ENCODE measurements around the gene ARID3A. TPM values are rescaled to one million over a fixed set of nuclear protein-coding genes. Genes with fewer than 3 reads are reported as not detected.

ARID3A gene
- total and polyA plus RNA-seq, 2 of the 13 experiments (the other 11 are each of a cell fraction or from before 2014, with no cell fraction given), result 71.3 to 77.9 TPM

DNA sequence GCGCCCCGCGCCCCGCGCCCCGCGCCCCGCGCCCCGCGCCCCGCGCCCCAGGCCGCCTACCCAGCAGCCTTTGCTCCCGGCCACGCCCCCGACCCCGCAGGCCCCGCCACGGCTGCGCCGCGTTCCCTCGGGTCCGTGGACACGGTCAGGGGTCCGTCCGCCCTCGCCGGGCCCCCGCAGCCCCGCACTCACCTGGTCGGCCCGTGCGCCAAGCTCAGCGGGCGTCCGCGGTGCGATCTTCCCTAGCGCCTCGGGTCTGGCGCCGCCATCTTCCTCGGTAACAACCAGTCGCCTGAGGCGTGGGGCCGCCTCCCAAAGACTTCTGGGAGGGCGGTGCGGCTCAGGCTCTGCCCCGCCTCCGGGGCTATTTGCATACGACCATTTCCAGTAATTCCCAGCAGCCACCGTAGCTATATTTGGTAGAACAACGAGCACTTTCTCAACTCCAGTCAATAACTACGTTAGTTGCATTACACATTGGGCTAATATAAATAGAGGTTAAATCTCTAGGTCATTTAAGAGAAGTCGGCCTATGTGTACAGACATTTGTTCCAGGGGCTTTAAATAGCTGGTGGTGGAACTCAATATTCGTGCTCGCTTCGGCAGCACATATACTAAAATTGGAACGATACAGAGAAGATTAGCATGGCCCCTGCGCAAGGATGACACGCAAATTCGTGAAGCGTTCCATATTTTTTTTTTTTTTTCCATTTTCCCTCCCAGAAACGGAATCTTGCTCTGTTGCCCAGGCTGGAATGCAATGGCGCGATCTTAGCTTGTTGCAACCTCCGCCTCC lies 32.7 kb upstream of the ARID3A start, which contains the start of the genes MED16 and RNU6-9 (continued):
- TF ChIP-seq MED13 (CRISPR knock-in tag; IDR thresholded peaks at IDR 0.05), result no peak
- no peak for TF ChIP-seq RORA (CRISPR knock-in tag; IDR thresholded peaks at IDR 0.05)
- TF ChIP-seq ELF3 (CRISPR knock-in tag; IDR thresholded peaks at IDR 0.05), result 0 out of 2 replicates have a peak, but pooled peaks have one; percentile 43
- TF ChIP-seq ZNF672 (CRISPR knock-in tag; IDR thresholded peaks at IDR 0.05), result no peak
- peak; percentile 26; the same call in 1 of the 2 replicates for TF ChIP-seq IRF2 (CRISPR knock-in tag; IDR thresholded peaks at IDR 0.05)
- TF ChIP-seq KLF16 (CRISPR knock-in tag; IDR thresholded peaks at IDR 0.05), result peak in 1 of 2 experiments; percentile 47; a peak in 1 of 4 replicates
- TF ChIP-seq ZNF891 (CRISPR knock-in tag; IDR thresholded peaks at IDR 0.05), result no peak; the same call in 1 of the 2 replicates
- TF ChIP-seq, protein P1, sequence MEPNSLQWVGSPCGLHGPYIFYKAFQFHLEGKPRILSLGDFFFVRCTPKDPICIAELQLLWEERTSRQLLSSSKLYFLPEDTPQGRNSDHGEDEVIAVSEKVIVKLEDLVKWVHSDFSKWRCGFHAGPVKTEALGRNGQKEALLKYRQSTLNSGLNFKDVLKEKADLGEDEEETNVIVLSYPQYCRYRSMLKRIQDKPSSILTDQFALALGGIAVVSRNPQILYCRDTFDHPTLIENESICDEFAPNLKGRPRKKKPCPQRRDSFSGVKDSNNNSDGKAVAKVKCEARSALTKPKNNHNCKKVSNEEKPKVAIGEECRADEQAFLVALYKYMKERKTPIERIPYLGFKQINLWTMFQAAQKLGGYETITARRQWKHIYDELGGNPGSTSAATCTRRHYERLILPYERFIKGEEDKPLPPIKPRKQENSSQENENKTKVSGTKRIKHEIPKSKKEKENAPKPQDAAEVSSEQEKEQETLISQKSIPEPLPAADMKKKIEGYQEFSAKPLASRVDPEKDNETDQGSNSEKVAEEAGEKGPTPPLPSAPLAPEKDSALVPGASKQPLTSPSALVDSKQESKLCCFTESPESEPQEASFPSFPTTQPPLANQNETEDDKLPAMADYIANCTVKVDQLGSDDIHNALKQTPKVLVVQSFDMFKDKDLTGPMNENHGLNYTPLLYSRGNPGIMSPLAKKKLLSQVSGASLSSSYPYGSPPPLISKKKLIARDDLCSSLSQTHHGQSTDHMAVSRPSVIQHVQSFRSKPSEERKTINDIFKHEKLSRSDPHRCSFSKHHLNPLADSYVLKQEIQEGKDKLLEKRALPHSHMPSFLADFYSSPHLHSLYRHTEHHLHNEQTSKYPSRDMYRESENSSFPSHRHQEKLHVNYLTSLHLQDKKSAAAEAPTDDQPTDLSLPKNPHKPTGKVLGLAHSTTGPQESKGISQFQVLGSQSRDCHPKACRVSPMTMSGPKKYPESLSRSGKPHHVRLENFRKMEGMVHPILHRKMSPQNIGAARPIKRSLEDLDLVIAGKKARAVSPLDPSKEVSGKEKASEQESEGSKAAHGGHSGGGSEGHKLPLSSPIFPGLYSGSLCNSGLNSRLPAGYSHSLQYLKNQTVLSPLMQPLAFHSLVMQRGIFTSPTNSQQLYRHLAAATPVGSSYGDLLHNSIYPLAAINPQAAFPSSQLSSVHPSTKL (CRISPR knock-in tag; IDR thresholded peaks at IDR 0.05), result peak; percentile 30; the same call in 1 of the 2 replicates
- 0 out of 2 replicates have a peak, but pooled peaks have one; percentile 75 for TF ChIP-seq ZNF431 (CRISPR knock-in tag; IDR thresholded peaks at IDR 0.05; ENCODE audit: borderline replicate concordance, low read depth)
- TF ChIP-seq RBFOX2 (IDR thresholded peaks at IDR 0.05; ENCODE audit: low read depth, low read length), result peak; percentile 94
- TF ChIP-seq ATF7-NPFF (CRISPR knock-in tag; IDR thresholded peaks at IDR 0.05; ENCODE audit: low read depth), result peak; percentile 52; the same call in 1 of the 2 replicates
- TF ChIP-seq POLR2G (IDR thresholded peaks at IDR 0.05; ENCODE audit: low read depth, low read length), result peak; percentile 88
- TF ChIP-seq ZFP91 (CRISPR knock-in tag; IDR thresholded peaks at IDR 0.05; ENCODE audit: borderline replicate concordance), result peak; percentile 64; the same call in 1 of the 2 replicates
- peak; percentile 57; the same call in 1 of the 2 replicates for TF ChIP-seq ZNF605 (CRISPR knock-in tag; IDR thresholded peaks at IDR 0.05)
- peak; percentile 44 for TF ChIP-seq FOXA3 (CRISPR knock-in tag; IDR thresholded peaks at IDR 0.05)
- TF ChIP-seq, protein P2, sequence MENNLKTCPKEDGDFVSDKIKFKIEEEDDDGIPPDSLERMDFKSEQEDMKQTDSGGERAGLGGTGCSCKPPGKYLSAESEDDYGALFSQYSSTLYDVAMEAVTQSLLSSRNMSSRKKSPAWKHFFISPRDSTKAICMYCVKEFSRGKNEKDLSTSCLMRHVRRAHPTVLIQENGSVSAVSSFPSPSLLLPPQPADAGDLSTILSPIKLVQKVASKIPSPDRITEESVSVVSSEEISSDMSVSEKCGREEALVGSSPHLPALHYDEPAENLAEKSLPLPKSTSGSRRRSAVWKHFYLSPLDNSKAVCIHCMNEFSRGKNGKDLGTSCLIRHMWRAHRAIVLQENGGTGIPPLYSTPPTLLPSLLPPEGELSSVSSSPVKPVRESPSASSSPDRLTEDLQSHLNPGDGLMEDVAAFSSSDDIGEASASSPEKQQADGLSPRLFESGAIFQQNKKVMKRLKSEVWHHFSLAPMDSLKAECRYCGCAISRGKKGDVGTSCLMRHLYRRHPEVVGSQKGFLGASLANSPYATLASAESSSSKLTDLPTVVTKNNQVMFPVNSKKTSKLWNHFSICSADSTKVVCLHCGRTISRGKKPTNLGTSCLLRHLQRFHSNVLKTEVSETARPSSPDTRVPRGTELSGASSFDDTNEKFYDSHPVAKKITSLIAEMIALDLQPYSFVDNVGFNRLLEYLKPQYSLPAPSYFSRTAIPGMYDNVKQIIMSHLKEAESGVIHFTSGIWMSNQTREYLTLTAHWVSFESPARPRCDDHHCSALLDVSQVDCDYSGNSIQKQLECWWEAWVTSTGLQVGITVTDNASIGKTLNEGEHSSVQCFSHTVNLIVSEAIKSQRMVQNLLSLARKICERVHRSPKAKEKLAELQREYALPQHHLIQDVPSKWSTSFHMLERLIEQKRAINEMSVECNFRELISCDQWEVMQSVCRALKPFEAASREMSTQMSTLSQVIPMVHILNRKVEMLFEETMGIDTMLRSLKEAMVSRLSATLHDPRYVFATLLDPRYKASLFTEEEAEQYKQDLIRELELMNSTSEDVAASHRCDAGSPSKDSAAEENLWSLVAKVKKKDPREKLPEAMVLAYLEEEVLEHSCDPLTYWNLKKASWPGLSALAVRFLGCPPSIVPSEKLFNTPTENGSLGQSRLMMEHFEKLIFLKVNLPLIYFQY (CRISPR knock-in tag; IDR thresholded peaks at IDR 0.05; ENCODE audit: borderline replicate concordance), result peak; percentile 66; the same call in 1 of the 2 replicates
- TF ChIP-seq RFX5 (IDR thresholded peaks at IDR 0.05; ENCODE audit: low read depth, low read length), result no peak
- TF ChIP-seq YY1 (IDR thresholded peaks at IDR 0.05; ENCODE audit: insufficient read depth, insufficient replicate concordance, low read depth, low read length), result peak; percentile 95
- no peak for TF ChIP-seq ZEB1 (IDR thresholded peaks at IDR 0.05; ENCODE audit: insufficient replicate concordance, low read depth)
- TF ChIP-seq ZNF878 (CRISPR knock-in tag; IDR thresholded peaks at IDR 0.05), result no peak

All from HepG2 (cell line).